K562 (cell line): ENCODE results near the gene NMB. TPM values are rescaled to one million over a fixed set of nuclear protein-coding genes. Genes with fewer than 3 reads are reported as not detected.

Experiments used
- CXXC5 ChIP-seq: fragments of 250-450 bp; sonication (Bioruptor Pico); IDR thresholded peaks from 2 replicates; pipeline ENCODE4 v1.8.0; 2022; ENCODE audit warnings: inconsistent platforms, mild to moderate bottlenecking, moderate library complexity
- E2F6 ChIP-seq, 2 experiments: IDR thresholded peaks; 2 replicates each; pipeline ENCODE4 v1.6.1; 2011; ENCODE audit warnings: borderline replicate concordance in 1 of 2, control low read depth in 1 of 2, low read depth in 1 of 2, low read length in 1 of 2, mild to moderate bottlenecking in 1 of 2, mixed read lengths in 1 of 2, moderate library complexity in 1 of 2; ENCODE audit not compliant: insufficient read depth in 1 of 2, insufficient read length in 1 of 2, poor library complexity in 1 of 2, severe bottlenecking in 1 of 2; ENCODE audit errors: extremely low read depth in 1 of 2
- RBM22 ChIP-seq: fragments of 200-400 bp; formaldehyde crosslinking; IDR thresholded peaks from 2 replicates; pipeline ENCODE4 v1.6.1; 2018; ENCODE audit warnings: low read length, low read depth; ENCODE audit not compliant: poor library complexity, severe bottlenecking
- ZNF318 ChIP-seq, 2 experiments: fragments of 450-650 bp; IDR thresholded peaks; 2 replicates each; pipeline ENCODE4 v1.6.1; 2016; ENCODE audit warnings: mild to moderate bottlenecking in 2 of 2, borderline replicate concordance in 1 of 2, low read depth in 1 of 2, moderate library complexity in 1 of 2
- polyA plus RNA-seq, 8 experiments: library from polyadenylated mRNA; depleted of rRNA in 4 of 8; stranded (reverse) in 5 of 8; unstranded in 3 of 8; fragments of >200 nt; fragmentation: Nextera tagmentation in 2 of 8; fragmentation: Illumina TruSeq in 1 of 8; extraction: Ambion mirVana in 2 of 8; extraction: Trizol in 1 of 8; gene quantifications; 2 replicates each; pipeline versions ENCODE4 v1.2.1 to v1.2.3, GENCODE V29; 2011 to 2014; ENCODE audit warnings: inconsistent platforms in 1 of 8, missing spikeins in 1 of 8
- total RNA-seq, 7 experiments: library from RNA; depleted of rRNA in 6 of 7; stranded (reverse); fragments of >200 nt in 6 of 7; fragmentation: Illumina TruSeq in 2 of 7; extraction: Trizol in 2 of 7; gene quantifications; 2 replicates each; pipeline versions ENCODE4 v1.2.1 to v1.2.3, GENCODE V29; 2011 to 2021; ENCODE audit warnings: low replicate concordance in 1 of 7

NMB gene
- total and polyA plus RNA-seq, 9 of the 15 experiments (the other 6 are each of a cell fraction or from before 2014, with no cell fraction given) = 0.06 to 0.16 (median 0.09) TPM; not detected in 5

- TF ChIP-seq ZNF318 (IDR thresholded peaks at IDR 0.05; ENCODE audit: borderline replicate concordance in 1 of 2, low read depth in 1 of 2) (no peak), RBM22 (no peak), E2F6 (IDR thresholded peaks at IDR 0.05; ENCODE audit: borderline replicate concordance in 1 of 2, extremely low read depth in 1 of 2, insufficient read depth in 1 of 2, insufficient read length in 1 of 2, low read depth in 1 of 2, low read length in 1 of 2, poor library complexity in 1 of 2, severe bottlenecking in 1 of 2) (no peak), CXXC5 (CRISPR knock-in tag) (no peak)
These were observed 9.5 kb downstream of the NMB start (continued) for GRCh38 chr15:84648539-84648938.
